ENCODE data around the gene IL17D.
A peak's percentile ranks its signal among the peaks of the same experiment; 100 is the strongest.

IL17D gene

GRCh38 chr13:20691616-20692015 is 11.9 kb upstream of the IL17D start:
- DNase-seq (ENCODE audit: low read depth) = no peak

- no peak for DNase-seq (ENCODE audit: low read depth)
Measured at GRCh38 chr13:20696073-20696472, 7.4 kb upstream of the IL17D start.

- no peak for DNase-seq (ENCODE audit: low read depth)
Measured at GRCh38 chr13:20699715-20700114, 3.8 kb upstream of the IL17D start.

- no peak for DNase-seq (ENCODE audit: low read depth)
Measured at GRCh38 chr13:20700288-20700687, 3.2 kb upstream of the IL17D start.

- DNase-seq (ENCODE audit: low read depth) = no peak
Measured at GRCh38 chr13:20701461-20701860, 2.0 kb upstream of the IL17D start.

- DNase-seq (ENCODE audit: low read depth) = no peak
Measured at GRCh38 chr13:20702530-20702914, 977 bp upstream of the IL17D start.

GRCh38 chr13:20703780-20704458 is 420 bp downstream of the IL17D start:
- peak; percentile 64 for DNase-seq (ENCODE audit: low read depth)

GRCh38 chr13:20704459-20705069 is 1.1 kb downstream of the IL17D start:
- no peak for DNase-seq (ENCODE audit: low read depth)

GRCh38 chr13:20706661-20707060 is 3.2 kb downstream of the IL17D start:
- DNase-seq (ENCODE audit: low read depth) = no peak

GRCh38 chr13:20708216-20708615 is 4.7 kb downstream of the IL17D start:
- no peak for DNase-seq (ENCODE audit: low read depth)

GRCh38 chr13:20709369-20709768 is 5.9 kb downstream of the IL17D start:
- no peak for DNase-seq (ENCODE audit: low read depth)

- no peak for DNase-seq (ENCODE audit: low read depth)
Measured at GRCh38 chr13:20709782-20710181, 6.3 kb downstream of the IL17D start.

GRCh38 chr13:20711301-20712044 is 8.0 kb downstream of the IL17D start:
- DNase-seq (ENCODE audit: low read depth) = no peak

- DNase-seq (ENCODE audit: low read depth) = no peak
Measured at GRCh38 chr13:20713014-20713376, 9.5 kb downstream of the IL17D start.

- no peak for DNase-seq (ENCODE audit: low read depth)
Measured at GRCh38 chr13:20713751-20714150, 10.3 kb downstream of the IL17D start.

- DNase-seq (ENCODE audit: low read depth) = no peak
Measured at GRCh38 chr13:20714161-20714560, 10.7 kb downstream of the IL17D start.

- no peak for DNase-seq (ENCODE audit: low read depth)
Measured at GRCh38 chr13:20714563-20715329, 11.2 kb downstream of the IL17D start.

GRCh38 chr13:20715330-20715712 is 11.8 kb downstream of the IL17D start:
- no peak for DNase-seq (ENCODE audit: low read depth)

- no peak for DNase-seq (ENCODE audit: low read depth)
Measured at GRCh38 chr13:20716951-20717350, 13.5 kb downstream of the IL17D start.

GRCh38 chr13:20717581-20718542 is 14.4 kb downstream of the IL17D start:
- no peak for DNase-seq (ENCODE audit: low read depth)

GRCh38 chr13:20718958-20719566 is 15.6 kb downstream of the IL17D start:
- no peak for DNase-seq (ENCODE audit: low read depth)
